GM10248 (cell line): ENCODE results near the gene RBM19.

ENCODE experiments used
- CTCF ChIA-PET: fragments of 300-600 bp; sonication (Branson Sonifier 250); formaldehyde crosslinking; extraction: SDS; loops from one replicate; lab custom pipeline; 2021; ENCODE audit warnings: antibody characterized with exemption; lab: Yijun Ruan, JAX
- POLR2A ChIA-PET: fragments of 350-650 bp; sonication (Branson Sonifier 250); formaldehyde crosslinking; extraction: SDS; loops from one replicate; lab custom pipeline; 2020; ENCODE audit warnings: antibody characterized with exemption; lab: Yijun Ruan, JAX
- DNase-seq: peaks from one replicate; pipeline ENCODE4 v3.0.0; 2012; ENCODE audit errors: extremely low spot score
- CTCF ChIP-seq: IDR thresholded peaks from 2 replicates; pipeline ENCODE4 v1.5.1; 2012; ENCODE audit warnings: mild to moderate bottlenecking, low read depth; ENCODE audit errors: extremely low read depth, missing control alignments, control extremely low read depth

The RBM19 gene

GRCh38 chr12:113825705-113826104 is 140.4 kb downstream of the RBM19 start:
- CTCF ChIA-PET, result no interaction called here
- TF ChIP-seq CTCF, result no peak
- DNase-seq, result no peak
- POLR2A ChIA-PET, result no interaction called here

GRCh38 chr12:113823816-113824215 is 142.3 kb downstream of the RBM19 start:
- ChIA-PET POLR2A (no interaction called here), CTCF (no interaction called here)
- TF ChIP-seq CTCF, result no peak
- no peak for DNase-seq

DNA sequence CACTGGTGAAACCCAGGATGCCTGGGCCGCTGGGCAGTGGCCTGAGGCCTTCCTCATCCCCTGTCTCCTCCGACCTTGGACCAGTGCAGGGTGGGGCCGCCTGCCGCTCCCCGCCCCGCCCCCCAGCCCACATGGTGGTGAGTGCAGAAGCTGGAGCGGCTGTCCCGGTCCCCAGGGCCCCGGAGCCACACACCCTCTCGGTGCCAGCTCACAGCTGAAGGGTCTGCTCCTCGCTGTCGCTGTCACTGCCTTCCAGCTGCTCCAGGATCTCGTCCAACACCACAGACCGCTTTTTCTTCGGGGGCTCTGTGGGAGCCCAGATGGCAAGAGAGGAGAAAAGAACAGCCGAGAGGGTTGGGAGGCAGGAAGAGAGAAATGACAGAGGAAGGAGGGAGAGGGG is 143.1 kb downstream of the RBM19 start:
- DNase-seq, result no peak
- TF ChIP-seq CTCF, result no peak
- CTCF ChIA-PET, result no interaction called here
- POLR2A ChIA-PET, result interaction anchor here (0.6 kb wide), 1 partner anchor 16 kb away, joined by 5 read pairs; no protein-coding TSS in a partner anchor

- no peak for TF ChIP-seq CTCF
- CTCF ChIA-PET, result no interaction called here
- no peak for DNase-seq
- POLR2A ChIA-PET, result no interaction called here
Observed at GRCh38 chr12:113820842-113821241, 145.3 kb downstream of the RBM19 start.

GRCh38 chr12:113820309-113820708 is 145.8 kb downstream of the RBM19 start:
- no peak for TF ChIP-seq CTCF
- ChIA-PET CTCF (interaction anchor here (0.8 kb wide), 1 partner anchor 12 kb away, joined by 3 read pairs; no protein-coding TSS in a partner anchor), POLR2A (no interaction called here)
- DNase-seq, result no peak

GRCh38 chr12:113819495-113819894 is 146.6 kb downstream of the RBM19 start:
- CTCF ChIA-PET, result no interaction called here
- TF ChIP-seq CTCF, result no peak
- POLR2A ChIA-PET, result no interaction called here
- DNase-seq, result no peak

GRCh38 chr12:113818833-113819232 is 147.3 kb downstream of the RBM19 start:
- POLR2A ChIA-PET, result no interaction called here

More at GRCh38 chr12:113818833-113819232, 147.3 kb downstream of the RBM19 start:
- CTCF ChIA-PET, result no interaction called here
- no peak for DNase-seq
- TF ChIP-seq CTCF, result no peak
